Ramos (cell line): ENCODE results near the gene CCT8.
"Not testable (repeated sequence)": the region's sequence is repeated elsewhere in the genome, so short reads cannot be mapped to it uniquely, and the experiment has no call there.

Experiments used
- in situ Hi-C: fragments of 300-500 bp; cut with MboI; formaldehyde crosslinking; loops from one replicate; pipeline ENCODE4 v1.14.3; 2022; ENCODE audit warnings: low sequenced_read_pairs; ENCODE audit not compliant: unreplicated experiment

The CCT8 gene

GRCh38 chr21:29025328-29025713 is 48.1 kb downstream of the CCT8 start:
- in situ Hi-C loops = no loop called here

GRCh38 chr21:29024474-29025327 is 48.7 kb downstream of the CCT8 start, which contains the start of gene USP16:
TSS of gene USP16 (plus strand) at chr21:29024668. CDS start at chr21:29027914, 3,246 bp downstream.
- in situ Hi-C loops = no loop called here

GRCh38 chr21:29022166-29022565 is 51.3 kb downstream of the CCT8 start:
- in situ Hi-C loops = no loop called here

- in situ Hi-C loops = no loop called here
These were observed 54.9 kb downstream of the CCT8 start for GRCh38 chr21:29018540-29018939.

GRCh38 chr21:29017639-29018237 is 55.7 kb downstream of the CCT8 start:
- in situ Hi-C loops = no loop called here

- in situ Hi-C loops = not testable (repeated sequence)
These were observed 62.2 kb downstream of the CCT8 start for GRCh38 chr21:29011236-29011635.

GRCh38 chr21:29008367-29008766 is 65.1 kb downstream of the CCT8 start:
- in situ Hi-C loops = no loop called here

- in situ Hi-C loops = no loop called here
These were observed 65.6 kb downstream of the CCT8 start for GRCh38 chr21:29007810-29008209.

- in situ Hi-C loops = no loop called here
These were observed 66.3 kb downstream of the CCT8 start for GRCh38 chr21:29007135-29007534.
